GM23248 (cell line): ENCODE results near the gene LIMD2.

Source experiments
- EZH2 ChIP-seq: fragments of 200-600 bp; sonication (generic); IDR thresholded peaks from 2 replicates; pipeline ENCODE4 v1.6.1; 2018; ENCODE audit warnings: antibody characterized with exemption, mild to moderate bottlenecking; ENCODE audit not compliant: insufficient read depth, poor library complexity, severe bottlenecking
- EZH2phosphoT487 ChIP-seq: fragments of 200-600 bp; sonication (generic); IDR thresholded peaks from 2 replicates; pipeline ENCODE4 v1.6.1; 2018; ENCODE audit warnings: antibody characterized with exemption, moderate library complexity, mild to moderate bottlenecking, low read depth; ENCODE audit not compliant: insufficient read depth

- TF ChIP-seq EZH2 (no peak), EZH2phosphoT487 (no peak)
Measured at GRCh38 chr17:63718988-63719387, 19.1 kb upstream of the LIMD2 start.
